Breast epithelium (tissue), 4 donors: ENCODE data around the gene TADA2B. TPM values are rescaled to one million over a fixed set of nuclear protein-coding genes. Genes with fewer than 3 reads are reported as not detected.

Source experiments
- DNase-seq, 2 donors: peaks; one replicate each; pipeline ENCODE4 v3.0.0-alpha.2; 2019; ENCODE audit warnings: low spot score in 2 of 2
- H3K27ac ChIP-seq, 2 donors: fragments of 200-600 bp; sonication (generic) in 1 of 2; one replicate each; pipeline ENCODE4 v1.5.1; 2016 to 2019; ENCODE audit warnings: mild to moderate bottlenecking in 1 of 2
- H3K27me3 ChIP-seq, 2 donors: fragments of 200-600 bp; sonication (generic) in 1 of 2; one replicate each; pipeline versions ENCODE4 v1.5.1 to v1.6.0; 2017 to 2019; ENCODE audit warnings: control low read depth in 1 of 2, mild to moderate bottlenecking in 1 of 2
- H3K36me3 ChIP-seq: fragments of 200-600 bp; one replicate; pipeline ENCODE4 v1.5.1; 2019
- H3K4me1 ChIP-seq, 2 donors: fragments of 200-600 bp; sonication (generic); one replicate each; pipeline ENCODE4 v1.5.1; 2016 to 2019; ENCODE audit warnings: control low read depth in 1 of 2
- H3K4me3 ChIP-seq, 3 donors: fragments of 200-600 bp; sonication (generic); 1 replicate in 2 of 3; 2 replicates in 1 of 3; pipeline ENCODE4 v1.5.1; 2016 to 2019; ENCODE audit warnings: mild to moderate bottlenecking in 3 of 3, moderate library complexity in 2 of 3
- H3K9me3 ChIP-seq, 2 donors: fragments of 200-600 bp; sonication (generic) in 1 of 2; one replicate each; pipeline ENCODE4 v1.5.1; 2016 to 2019; ENCODE audit warnings: control low read depth in 1 of 2
- CTCF ChIP-seq, 3 donors: fragments of 450-650 bp; IDR thresholded peaks; one replicate each; pipeline ENCODE4 v1.5.1; 2016 to 2017; ENCODE audit warnings: antibody characterized with exemption in 3 of 3, mild to moderate bottlenecking in 3 of 3, moderate library complexity in 3 of 3
- POLR2A ChIP-seq: fragments of 450-650 bp; IDR thresholded peaks from one replicate; pipeline ENCODE4 v1.6.1; 2016; ENCODE audit warnings: antibody characterized with exemption, mild to moderate bottlenecking, moderate library complexity
- POLR2AphosphoS5 ChIP-seq, 3 donors: sonication (generic); formaldehyde crosslinking; IDR thresholded peaks; one replicate each; pipeline ENCODE4 v1.6.1; 2017; ENCODE audit warnings: antibody characterized with exemption in 3 of 3
- intact Hi-C: fragments of 100-400 bp; cut with DNase I; formaldehyde crosslinking; loops from one replicate; pipeline ENCODE4 v1.15.1; 2023; ENCODE audit warnings: low total_unique reads
- total RNA-seq, 3 donors: library from RNA; depleted of rRNA; stranded (reverse); fragments of >200 nt; gene quantifications; one replicate each; pipeline ENCODE4 v1.1.0, GENCODE V29; 2016

Gene TADA2B
- total RNA-seq, 3 donors from 2014 or later, result 16.4 to 22.7 (median 17.8) TPM

DNA sequence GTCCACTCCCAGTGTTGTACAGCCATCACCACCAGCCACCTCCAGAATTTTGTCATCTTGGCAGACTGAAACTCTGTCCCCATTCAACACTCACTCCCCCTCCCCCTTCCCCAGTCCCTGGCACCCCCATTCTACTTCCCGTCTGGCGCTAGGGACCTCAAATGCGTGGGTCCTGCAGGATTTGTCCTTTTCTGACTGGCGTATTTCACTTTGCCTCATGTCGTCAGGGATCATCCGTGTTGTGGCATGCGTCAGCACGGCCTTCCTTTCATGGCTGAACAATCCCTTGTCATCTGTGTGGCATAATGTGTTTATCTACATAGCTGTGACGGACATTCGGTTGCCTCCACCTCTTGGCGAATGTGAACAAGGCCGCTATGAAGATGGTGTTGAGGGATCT, 5.5 kb downstream of the TADA2B start:
- TF ChIP-seq POLR2AphosphoS5 (IDR thresholded peaks at IDR 0.05) (no peak), POLR2A (no peak), CTCF (IDR thresholded peaks at IDR 0.05) (no peak)
- no peaks in the 10 kb centered on the region for H3K36me3 ChIP-seq
- no peaks in the 10 kb centered on the region for H3K27me3 ChIP-seq
- no peaks in the 10 kb centered on the region for H3K9me3 ChIP-seq
- no peak overlapping the region for H3K27ac ChIP-seq
- intact Hi-C loops, result no loop called here
- no peak for DNase-seq
- H3K4me3 ChIP-seq, result no peak overlapping the region
- H3K4me1 ChIP-seq, result peaks cover 4 to 31% of the 10 kb centered on the region in 2 donors

GRCh38 chr4:7049295-7049694, 6.1 kb downstream of the TADA2B start:
- no peak overlapping the region for H3K4me3 ChIP-seq
- H3K9me3 ChIP-seq, result no peaks in the 10 kb centered on the region
- TF ChIP-seq POLR2AphosphoS5 (IDR thresholded peaks at IDR 0.05) (no peak), POLR2A (no peak)
- no peak overlapping the region for H3K27ac ChIP-seq
- no peaks in the 10 kb centered on the region for H3K27me3 ChIP-seq
- intact Hi-C loops, result no loop called here
- no peak for DNase-seq
- H3K36me3 ChIP-seq, result no peaks in the 10 kb centered on the region
- H3K4me1 ChIP-seq, result peaks cover 4 to 31% of the 10 kb centered on the region in 2 donors

DNA sequence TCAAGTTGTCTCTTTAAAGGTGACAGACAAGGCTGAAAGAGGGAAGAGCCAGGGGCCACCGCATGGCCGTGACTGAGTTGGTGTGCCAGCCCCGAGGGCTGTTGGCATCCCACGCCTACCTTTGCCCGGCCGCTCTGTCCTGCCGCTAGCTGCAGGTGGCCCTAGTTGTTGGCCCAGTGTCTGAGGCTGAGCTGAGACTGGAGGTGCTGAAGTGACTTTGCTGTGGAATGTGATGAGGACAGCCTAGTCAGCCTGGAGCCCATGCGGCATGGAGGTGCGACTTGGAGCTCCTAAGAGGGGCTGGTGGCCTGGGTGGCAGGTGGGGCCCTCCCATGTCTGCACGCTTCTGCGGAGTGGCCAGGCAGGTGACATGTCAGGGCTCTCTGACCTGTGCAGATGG, 6.6 kb downstream of the TADA2B start:
- intact Hi-C loops, result no loop called here
- no peaks in the 10 kb centered on the region for H3K36me3 ChIP-seq
- no peak for DNase-seq
- TF ChIP-seq POLR2A (no peak), CTCF (IDR thresholded peaks at IDR 0.05) (no peak), POLR2AphosphoS5 (IDR thresholded peaks at IDR 0.05) (no peak)
- no peak overlapping the region for H3K4me3 ChIP-seq
- no peak overlapping the region for H3K27ac ChIP-seq
- H3K27me3 ChIP-seq, result no peaks in the 10 kb centered on the region
- H3K9me3 ChIP-seq, result no peaks in the 10 kb centered on the region
- peaks cover 4 to 31% of the 10 kb centered on the region in 2 donors for H3K4me1 ChIP-seq

DNA sequence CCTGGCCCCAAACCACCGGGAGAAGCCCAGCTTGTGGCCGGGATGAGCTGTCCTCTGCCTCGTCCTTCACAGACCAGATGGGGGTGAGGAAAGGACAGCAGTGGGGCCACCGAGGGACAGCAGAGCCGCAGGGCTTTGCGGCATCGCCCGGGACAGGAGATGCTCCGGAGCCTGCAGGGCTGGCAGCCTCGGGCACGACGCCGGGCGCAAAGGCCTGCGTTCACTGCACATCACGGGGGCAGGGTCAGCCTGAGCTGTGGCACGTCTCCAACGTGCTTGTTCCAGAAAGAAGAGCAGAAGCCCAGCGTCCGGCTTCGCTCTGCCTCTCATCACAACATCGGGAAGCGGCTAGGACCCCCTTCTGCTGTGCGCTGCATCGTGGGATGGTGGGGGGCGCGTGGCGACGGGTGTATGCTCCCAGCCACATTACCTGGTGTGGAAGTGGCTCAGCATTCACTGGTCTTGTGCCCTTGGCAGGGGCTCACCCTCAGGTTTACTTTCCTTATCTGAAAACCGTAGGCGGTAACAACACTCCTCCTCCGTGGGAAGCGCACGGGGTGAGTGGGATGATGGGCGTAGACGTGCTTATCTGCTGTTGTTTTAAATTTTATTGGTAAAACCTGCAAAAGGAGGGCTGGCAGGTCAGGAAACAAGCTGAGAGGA, 7.4 kb downstream of the TADA2B start:
- Histone ChIP-seq H3K27me3 (no peaks in the 10 kb centered on the region), H3K27ac (no peak overlapping the region), H3K36me3 (no peaks in the 10 kb centered on the region), H3K4me3 (no peak overlapping the region), H3K9me3 (no peaks in the 10 kb centered on the region), H3K4me1 (peaks cover 4 to 22% of the 10 kb centered on the region in 2 donors)
- no peak for TF ChIP-seq POLR2A
- TF ChIP-seq CTCF (IDR thresholded peaks at IDR 0.05), result no peak
- no peak for TF ChIP-seq POLR2AphosphoS5 (IDR thresholded peaks at IDR 0.05)
- intact Hi-C loops, result no loop called here
- DNase-seq, result no peak

DNA sequence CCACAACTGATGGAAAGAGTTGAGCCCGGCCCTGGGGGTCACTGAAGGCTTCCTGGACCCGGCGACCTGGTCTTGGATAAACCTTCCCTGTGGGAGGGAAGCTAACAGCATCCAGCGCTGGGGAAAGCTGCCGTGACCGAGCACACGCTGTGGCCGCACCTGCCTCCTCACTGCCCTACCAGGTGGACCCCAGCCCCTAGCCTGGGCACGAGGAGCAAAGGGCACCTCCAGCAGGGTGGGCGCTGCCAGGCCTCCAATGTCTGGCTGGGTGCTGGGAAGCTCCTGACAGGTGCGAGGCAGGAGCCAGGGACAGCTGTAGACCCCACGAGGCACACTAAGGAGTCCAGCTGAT, 7.9 kb downstream of the TADA2B start:
- no peaks in the 10 kb centered on the region for H3K9me3 ChIP-seq
- no peak overlapping the region for H3K27ac ChIP-seq
- DNase-seq, result no peak
- TF ChIP-seq POLR2AphosphoS5 (IDR thresholded peaks at IDR 0.05) (no peak), POLR2A (no peak), CTCF (IDR thresholded peaks at IDR 0.05) (no peak)
- no peaks in the 10 kb centered on the region for H3K36me3 ChIP-seq
- intact Hi-C loops, result no loop called here
- no peak overlapping the region for H3K4me3 ChIP-seq
- no peaks in the 10 kb centered on the region for H3K27me3 ChIP-seq
- H3K4me1 ChIP-seq, result peaks cover 4 to 20% of the 10 kb centered on the region in 2 donors
